Activated CD8-positive, alpha-beta memory T cell treated with anti-CD3 and anti-CD28 coated beads for 48 hours (primary cell): ENCODE data around the gene SENP6.
"Not testable (repeated sequence)": the region's sequence is repeated elsewhere in the genome, so short reads cannot be mapped to it uniquely, and the experiment has no call there.

Experiments
- DNase-seq, 3 experiments: peaks; one replicate each; pipeline ENCODE4 v3.0.0-alpha.2; 2020; ENCODE audit warnings: low read depth in 2 of 3, low spot score in 2 of 3

The SENP6 gene, protein sequence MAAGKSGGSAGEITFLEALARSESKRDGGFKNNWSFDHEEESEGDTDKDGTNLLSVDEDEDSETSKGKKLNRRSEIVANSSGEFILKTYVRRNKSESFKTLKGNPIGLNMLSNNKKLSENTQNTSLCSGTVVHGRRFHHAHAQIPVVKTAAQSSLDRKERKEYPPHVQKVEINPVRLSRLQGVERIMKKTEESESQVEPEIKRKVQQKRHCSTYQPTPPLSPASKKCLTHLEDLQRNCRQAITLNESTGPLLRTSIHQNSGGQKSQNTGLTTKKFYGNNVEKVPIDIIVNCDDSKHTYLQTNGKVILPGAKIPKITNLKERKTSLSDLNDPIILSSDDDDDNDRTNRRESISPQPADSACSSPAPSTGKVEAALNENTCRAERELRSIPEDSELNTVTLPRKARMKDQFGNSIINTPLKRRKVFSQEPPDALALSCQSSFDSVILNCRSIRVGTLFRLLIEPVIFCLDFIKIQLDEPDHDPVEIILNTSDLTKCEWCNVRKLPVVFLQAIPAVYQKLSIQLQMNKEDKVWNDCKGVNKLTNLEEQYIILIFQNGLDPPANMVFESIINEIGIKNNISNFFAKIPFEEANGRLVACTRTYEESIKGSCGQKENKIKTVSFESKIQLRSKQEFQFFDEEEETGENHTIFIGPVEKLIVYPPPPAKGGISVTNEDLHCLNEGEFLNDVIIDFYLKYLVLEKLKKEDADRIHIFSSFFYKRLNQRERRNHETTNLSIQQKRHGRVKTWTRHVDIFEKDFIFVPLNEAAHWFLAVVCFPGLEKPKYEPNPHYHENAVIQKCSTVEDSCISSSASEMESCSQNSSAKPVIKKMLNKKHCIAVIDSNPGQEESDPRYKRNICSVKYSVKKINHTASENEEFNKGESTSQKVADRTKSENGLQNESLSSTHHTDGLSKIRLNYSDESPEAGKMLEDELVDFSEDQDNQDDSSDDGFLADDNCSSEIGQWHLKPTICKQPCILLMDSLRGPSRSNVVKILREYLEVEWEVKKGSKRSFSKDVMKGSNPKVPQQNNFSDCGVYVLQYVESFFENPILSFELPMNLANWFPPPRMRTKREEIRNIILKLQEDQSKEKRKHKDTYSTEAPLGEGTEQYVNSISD

GRCh38 chr6:75601304-75602245 is at the start of gene SENP6:
TSS of gene SENP6 (plus strand) at chr6:75601880. CDS start at chr6:75602525, 645 bp downstream.
- DNase-seq = peak; percentile 44 to 65 (median 61)

GRCh38 chr6:75556240-75556639 is 45.4 kb upstream of the SENP6 start:
- DNase-seq = no peak

DNA sequence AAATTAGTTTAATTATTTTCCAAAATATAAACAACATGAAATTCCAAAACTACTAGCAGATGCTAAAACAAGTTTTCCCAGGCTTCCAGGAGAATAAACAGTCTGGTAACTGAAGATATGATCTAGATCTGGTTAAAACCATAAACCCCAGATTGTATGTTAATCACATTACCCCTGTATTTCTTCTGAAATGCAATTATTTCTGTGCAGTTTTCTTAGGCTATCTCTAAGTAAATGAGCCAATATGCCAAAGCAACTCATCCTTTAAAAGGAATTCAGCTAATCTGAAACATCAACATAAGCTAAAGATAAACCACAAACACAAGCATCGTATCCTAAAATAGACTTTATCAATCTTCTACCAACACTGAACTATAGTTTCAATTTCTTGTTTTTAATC is 44.6 kb upstream of the SENP6 start:
- DNase-seq = no peak

- DNase-seq = no peak
These were observed 38.6 kb upstream of the SENP6 start for GRCh38 chr6:75563032-75563431.

DNA sequence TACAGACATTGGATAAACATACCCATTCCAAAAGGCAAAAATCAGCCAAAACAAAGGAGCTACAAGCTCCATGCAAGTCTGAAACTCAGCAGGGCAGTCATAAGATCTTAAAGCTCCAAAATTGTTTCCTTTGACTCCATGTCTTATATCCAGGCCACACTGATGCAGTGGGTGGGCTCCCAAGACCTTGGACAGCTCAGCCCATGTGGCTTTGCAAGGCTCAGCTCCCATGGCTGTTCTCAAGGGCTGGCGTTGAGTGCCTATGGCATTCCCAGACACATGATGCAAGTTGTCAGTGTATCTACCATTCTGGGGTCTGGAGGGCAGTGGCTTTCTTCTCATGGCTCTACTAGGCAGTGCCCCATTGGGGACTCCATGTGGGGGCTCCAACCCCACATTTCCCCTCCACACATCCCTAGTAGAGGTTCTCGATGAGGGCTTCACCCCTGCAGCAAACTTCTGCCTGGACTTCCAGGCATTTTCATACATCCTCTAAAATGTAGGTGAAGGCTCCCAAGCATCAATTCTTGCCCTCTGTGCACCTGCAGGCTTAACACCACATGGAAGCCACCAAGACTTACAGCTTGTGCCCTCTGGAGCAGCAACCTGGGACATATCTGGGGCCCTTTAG is 35.4 kb upstream of the SENP6 start:
- DNase-seq = no peak

DNA sequence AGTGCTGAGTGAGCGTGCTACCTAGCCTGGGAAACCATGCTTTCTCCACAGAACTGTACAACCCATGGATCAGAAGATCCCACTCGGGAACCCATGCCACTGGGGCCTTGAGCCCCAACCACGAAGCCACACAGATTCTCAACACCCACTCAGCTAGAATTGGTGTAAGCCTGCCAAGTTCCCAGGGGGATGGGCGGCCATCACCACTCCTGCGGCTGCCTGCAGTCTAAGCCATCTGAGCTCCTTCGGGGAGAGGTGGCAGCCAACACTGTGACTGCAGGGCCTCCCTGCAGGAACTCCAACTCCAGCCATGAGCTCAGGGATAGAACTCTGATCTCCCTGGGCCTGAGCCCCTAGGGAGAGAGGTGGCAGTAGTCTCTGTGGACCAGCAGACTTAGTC is 33.6 kb upstream of the SENP6 start:
- no peak for DNase-seq

- DNase-seq = no peak
These were observed 32.7 kb upstream of the SENP6 start for GRCh38 chr6:75568965-75569364.

DNA sequence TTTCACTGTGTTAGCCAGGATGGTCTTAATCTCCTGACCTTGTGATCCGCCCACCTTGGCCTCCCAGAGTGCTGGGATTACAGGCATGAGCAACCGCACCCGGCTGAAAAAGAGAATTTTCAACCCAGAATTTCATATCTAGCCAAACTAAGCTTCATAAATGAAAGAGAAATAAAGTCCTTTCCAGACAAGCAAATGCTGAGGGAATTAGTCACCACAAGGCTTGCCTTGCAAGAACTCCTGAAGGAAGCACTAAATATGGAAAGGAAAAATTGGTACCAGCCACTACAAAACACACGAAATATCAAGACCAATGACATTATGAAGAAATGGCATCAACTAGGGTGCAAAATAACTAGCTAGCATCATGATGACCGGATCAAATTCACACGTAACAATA is 31.0 kb upstream of the SENP6 start:
- DNase-seq = not testable (repeated sequence)

DNA sequence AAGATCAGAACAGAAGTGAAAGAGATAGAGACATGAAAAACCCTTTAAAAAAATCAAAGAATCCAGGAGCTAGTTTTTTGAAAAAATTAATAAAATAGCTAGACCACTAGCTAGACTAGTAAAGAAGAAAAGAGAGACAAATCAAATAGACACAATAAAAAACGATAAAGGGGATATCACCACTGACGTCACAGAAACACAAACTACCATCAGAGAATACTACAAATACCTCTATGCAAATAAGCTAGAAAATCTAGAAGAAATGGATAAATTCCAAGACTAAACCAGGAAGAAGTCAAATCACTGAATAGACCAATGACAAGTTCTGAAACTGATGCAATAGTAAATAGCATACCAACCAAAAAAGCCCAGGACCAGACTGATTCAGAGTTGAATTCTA is 29.6 kb upstream of the SENP6 start:
- no peak for DNase-seq

GRCh38 chr6:75579951-75580350 is 21.7 kb upstream of the SENP6 start:
- no peak for DNase-seq

DNA sequence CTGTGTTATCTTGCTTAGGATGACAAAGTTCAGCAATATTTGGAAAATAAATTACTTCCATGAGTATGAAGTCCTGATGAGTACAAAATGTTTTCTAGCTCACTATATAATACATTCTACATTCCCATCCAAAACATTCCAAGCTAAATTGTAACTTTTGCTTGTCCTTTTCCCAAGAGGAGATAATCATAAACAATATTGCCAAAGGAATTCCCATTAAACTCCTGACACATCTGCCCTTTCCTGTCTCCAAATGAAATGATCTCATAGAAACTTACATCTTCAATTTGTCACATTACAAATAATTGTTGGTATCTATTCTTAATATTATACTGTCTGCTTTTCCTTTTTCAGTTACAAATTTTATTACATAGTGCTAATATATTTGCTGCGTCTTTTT is 20.4 kb upstream of the SENP6 start:
- DNase-seq = no peak

- not testable (repeated sequence) for DNase-seq
These were observed 17.1 kb upstream of the SENP6 start for GRCh38 chr6:75584552-75584951.

DNA sequence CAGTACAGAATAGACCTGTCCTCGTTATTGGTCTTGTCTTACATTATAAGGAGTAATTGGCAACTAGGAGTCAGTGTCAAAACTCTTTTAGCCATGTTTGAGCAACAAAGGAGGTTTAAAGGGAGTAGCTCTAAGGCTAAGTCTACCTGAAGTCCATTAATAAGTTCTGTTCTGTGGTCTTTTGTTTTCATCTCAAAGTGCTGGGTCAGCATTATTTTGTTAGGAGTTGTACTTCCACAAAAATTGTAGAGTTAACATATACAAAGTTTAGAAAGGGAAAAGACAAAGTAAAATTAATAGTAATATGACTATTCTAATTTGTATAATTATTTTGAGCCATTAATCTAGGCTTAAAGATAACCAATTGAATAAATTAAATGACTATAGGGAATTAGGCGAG is 12.7 kb upstream of the SENP6 start:
- DNase-seq = no peak

DNA sequence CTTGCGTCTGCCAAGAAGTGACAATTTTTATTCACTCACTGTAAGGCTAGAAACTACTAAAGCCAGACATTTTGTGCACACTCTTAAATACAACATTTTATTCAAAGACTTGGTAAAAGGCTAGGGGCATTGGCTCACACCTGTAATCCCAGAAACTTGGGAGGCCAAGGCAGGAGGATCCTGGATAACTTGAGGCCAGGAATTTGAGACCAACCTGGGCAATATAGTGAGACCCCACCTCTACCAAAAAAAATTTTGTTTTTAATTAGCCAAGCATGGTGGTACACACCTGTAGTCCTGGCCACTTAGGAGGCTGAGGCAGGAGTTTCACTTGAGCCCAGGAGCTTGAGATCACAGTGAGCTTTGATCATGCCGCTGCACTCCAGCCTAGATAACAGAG is 11.3 kb upstream of the SENP6 start:
- DNase-seq = no peak

DNA sequence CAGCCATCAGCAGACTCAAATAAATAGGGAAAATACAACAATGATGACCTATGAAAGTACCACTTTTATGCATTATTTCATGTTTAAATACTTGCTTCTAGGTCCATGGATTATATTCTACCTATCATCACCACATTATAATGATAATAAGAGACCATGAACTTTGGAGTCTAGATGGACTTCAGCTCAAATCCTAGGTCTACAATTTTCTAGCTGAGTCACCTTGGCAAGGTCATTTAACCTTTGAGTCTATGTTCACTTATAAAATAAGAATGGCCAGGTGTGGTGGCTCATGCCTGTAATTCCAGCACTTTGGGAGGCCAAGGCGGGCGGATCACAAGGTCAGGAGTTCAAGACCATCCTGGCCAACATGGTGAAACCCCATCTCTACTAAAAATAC is 5.3 kb upstream of the SENP6 start:
- not testable (repeated sequence) for DNase-seq

GRCh38 chr6:75600768-75601167 is 912 bp upstream of the SENP6 start:
- no peak for DNase-seq

GRCh38 chr6:75602246-75603105 is 796 bp downstream of the SENP6 start:
- DNase-seq = peak; percentile 25 to 54 (median 28)

- DNase-seq = no peak
These were observed 1.4 kb downstream of the SENP6 start for GRCh38 chr6:75603106-75603420.

- no peak for DNase-seq
These were observed 2.6 kb downstream of the SENP6 start for GRCh38 chr6:75604294-75604693.
